ENCODE data around the gene CDIP1.

Gene CDIP1

GRCh38 chr16:4537376-4538343 is 913 bp downstream of the CDIP1 start:
- no peak for DNase-seq

GRCh38 chr16:4536391-4537106 is 2.0 kb downstream of the CDIP1 start:
- DNase-seq: no peak

GRCh38 chr16:4535627-4536108 is 2.9 kb downstream of the CDIP1 start:
- DNase-seq: no peak

- DNase-seq: peak; percentile 42
Measured at GRCh38 chr16:4534151-4534790, 4.3 kb downstream of the CDIP1 start.

GRCh38 chr16:4533490-4533889 is 5.1 kb downstream of the CDIP1 start:
- DNase-seq: no peak

- no peak for DNase-seq
Measured at GRCh38 chr16:4532238-4532637, 6.3 kb downstream of the CDIP1 start.

GRCh38 chr16:4531811-4532210 is 6.8 kb downstream of the CDIP1 start:
- DNase-seq: no peak

GRCh38 chr16:4529085-4530060 is 9.2 kb downstream of the CDIP1 start:
- no peak for DNase-seq

GRCh38 chr16:4525634-4526277 is 12.8 kb downstream of the CDIP1 start:
- DNase-seq: no peak

GRCh38 chr16:4525069-4525468 is 13.5 kb downstream of the CDIP1 start:
- no peak for DNase-seq

- no peak for DNase-seq
Measured at GRCh38 chr16:4524571-4524970, 14.0 kb downstream of the CDIP1 start.

- no peak for DNase-seq
Measured at GRCh38 chr16:4523686-4524085, 14.9 kb downstream of the CDIP1 start.

- no peak for DNase-seq
Measured at GRCh38 chr16:4522051-4522581, 16.5 kb downstream of the CDIP1 start.

- DNase-seq: no peak
Measured at GRCh38 chr16:4520913-4521312, 17.7 kb downstream of the CDIP1 start.

GRCh38 chr16:4519274-4520058 is 19.1 kb downstream of the CDIP1 start:
- no peak for DNase-seq

GRCh38 chr16:4517812-4518680 is 20.5 kb downstream of the CDIP1 start:
- DNase-seq: no peak

GRCh38 chr16:4515611-4516233 is 22.9 kb downstream of the CDIP1 start:
- DNase-seq: peak; percentile 35

GRCh38 chr16:4514606-4515005 is 24.0 kb downstream of the CDIP1 start:
- DNase-seq: no peak

- DNase-seq: no peak
Measured at GRCh38 chr16:4513881-4514280, 24.7 kb downstream of the CDIP1 start.

All from CD4-positive, alpha-beta T cell treated with Interleukin-21 for 1 hour (primary cell).